GM21576 (cell line): ENCODE results near the gene STT3B.

Experiments
- ATAC-seq: cut with Tn5 transposase; IDR thresholded peaks from one replicate; pipeline ENCODE4 v1.9.1; 2021; ENCODE audit warnings: mild to moderate bottlenecking, moderate library complexity; ENCODE audit not compliant: unreplicated experiment

Gene STT3B

DNA sequence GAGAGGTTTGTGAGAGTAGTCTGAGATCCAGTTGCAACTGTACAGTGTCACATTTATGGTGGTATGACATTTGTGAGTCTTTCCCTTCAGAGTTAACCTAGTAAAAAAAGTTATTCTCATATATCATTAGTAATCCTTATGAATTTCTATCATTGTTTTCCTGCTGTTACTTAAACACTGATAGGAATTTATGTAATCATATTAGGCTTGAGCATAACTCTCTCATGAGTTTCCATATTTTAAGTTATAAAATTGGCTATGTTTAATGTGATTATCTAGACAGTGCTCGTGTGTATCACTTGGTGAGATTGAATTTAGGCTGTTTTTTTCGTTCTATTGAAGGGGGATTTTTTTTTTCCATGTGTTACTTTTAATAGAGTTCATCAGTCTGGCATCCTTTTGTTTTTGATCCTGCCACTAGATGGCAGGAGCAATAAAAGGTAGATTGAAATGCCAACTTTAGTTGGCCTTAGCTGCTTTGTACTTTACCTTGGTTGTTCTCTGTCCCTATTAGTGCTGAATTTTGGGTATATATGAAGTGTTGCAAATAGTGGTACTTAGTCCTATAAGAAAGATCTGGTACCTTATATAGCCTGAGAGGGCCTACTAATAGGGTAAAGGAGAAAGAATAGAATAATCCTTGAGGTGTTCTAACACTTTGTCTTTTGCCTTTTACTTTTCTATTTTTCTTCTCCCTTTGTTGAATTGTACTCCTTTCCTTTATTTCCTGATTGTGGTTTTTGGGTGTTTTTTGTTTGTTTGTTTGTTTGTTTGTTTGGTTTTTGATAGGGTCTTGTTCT lies 17.9 kb downstream of the STT3B start:
- no peak for ATAC-seq

DNA sequence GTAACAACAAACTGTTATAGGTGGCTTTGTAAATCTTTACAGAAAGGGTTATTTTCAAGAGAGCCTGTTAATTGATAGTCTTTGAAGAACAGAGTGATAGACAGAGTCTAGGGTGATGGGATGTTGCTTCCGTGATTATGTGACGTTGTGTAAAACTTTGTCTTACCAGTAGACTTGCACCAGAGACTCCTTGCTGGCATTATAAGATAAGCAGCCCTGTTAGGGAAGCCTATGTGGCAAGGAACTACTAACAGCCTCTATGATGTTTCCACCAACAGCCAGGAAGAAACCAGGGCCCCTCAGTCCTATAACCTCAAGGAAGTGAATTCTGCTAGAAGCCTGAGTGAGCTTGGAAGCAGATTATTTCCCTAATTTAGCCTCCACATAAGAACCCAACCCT lies 18.9 kb downstream of the STT3B start:
- no peak for ATAC-seq

GRCh38 chr3:31552103-31552502 lies 19.4 kb downstream of the STT3B start:
- no peak for ATAC-seq

- ATAC-seq = no peak
Observed at GRCh38 chr3:31553258-31553657, 20.5 kb downstream of the STT3B start.

GRCh38 chr3:31555204-31555603 lies 22.5 kb downstream of the STT3B start:
- no peak for ATAC-seq

GRCh38 chr3:31559872-31560534 lies 27.3 kb downstream of the STT3B start:
- ATAC-seq = no peak

DNA sequence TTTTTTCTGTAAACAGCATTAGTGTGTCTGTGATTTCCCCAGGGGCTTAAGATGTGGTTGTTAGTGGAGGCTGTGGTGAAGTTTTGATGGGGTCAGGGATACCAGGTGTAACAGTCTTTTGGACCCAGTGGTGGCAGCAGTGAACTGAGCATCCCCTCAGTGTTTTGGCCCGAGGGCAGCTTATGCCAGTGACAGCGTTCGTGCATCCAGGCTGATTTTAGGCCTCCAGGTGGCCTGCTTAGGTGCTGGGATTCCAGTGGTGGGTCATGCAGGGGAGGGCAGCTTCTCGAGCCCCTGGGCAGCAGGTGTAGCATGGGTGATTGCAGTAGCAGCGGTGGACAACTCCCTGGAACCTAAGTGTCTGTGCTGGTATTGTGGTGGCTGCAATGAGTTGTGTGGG lies 29.2 kb downstream of the STT3B start:
- ATAC-seq = no peak

DNA sequence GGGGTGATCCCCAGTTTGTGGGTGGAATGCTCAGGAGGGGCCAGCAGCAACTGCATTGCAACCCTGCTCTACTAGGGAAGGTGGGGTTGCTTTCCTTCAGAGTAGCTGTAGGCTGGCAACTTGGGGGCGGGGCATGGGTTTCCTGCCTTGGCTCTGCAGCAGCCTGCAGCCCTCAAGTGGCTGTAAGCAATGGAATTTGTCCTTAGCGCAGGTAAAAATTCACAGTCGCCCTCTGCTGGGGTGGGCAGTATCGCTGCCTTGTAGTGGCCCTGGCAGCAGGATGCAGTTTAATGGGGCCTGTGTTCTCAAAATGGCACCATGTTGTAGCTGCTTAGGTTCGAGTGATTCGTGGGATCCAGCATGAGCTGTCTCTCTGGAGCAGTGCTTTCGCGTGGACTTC lies 29.8 kb downstream of the STT3B start:
- no peak for ATAC-seq

- no peak for ATAC-seq
Observed at GRCh38 chr3:31565288-31565687, 32.6 kb downstream of the STT3B start.

- no peak for ATAC-seq
Observed at GRCh38 chr3:31567036-31567435, 34.3 kb downstream of the STT3B start.

DNA sequence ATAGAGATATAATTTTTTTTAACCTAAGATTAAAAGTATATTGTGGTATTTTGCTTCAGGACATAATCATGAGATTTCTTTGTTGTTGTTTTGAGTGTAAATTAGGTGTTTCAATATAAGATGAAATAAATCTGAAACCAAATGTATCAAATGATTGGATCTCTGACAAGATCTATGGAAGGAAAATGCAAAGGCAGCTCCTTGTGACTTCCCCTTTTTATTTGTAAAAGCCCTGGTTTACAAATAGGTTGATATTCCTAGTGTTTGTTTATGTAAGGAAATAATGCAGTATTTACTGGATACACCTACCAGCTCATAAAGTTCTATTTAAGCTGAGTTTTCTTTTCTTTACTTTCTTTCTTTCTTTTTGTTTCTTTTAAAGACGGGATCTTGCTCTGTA lies 35.9 kb downstream of the STT3B start:
- ATAC-seq = no peak

DNA sequence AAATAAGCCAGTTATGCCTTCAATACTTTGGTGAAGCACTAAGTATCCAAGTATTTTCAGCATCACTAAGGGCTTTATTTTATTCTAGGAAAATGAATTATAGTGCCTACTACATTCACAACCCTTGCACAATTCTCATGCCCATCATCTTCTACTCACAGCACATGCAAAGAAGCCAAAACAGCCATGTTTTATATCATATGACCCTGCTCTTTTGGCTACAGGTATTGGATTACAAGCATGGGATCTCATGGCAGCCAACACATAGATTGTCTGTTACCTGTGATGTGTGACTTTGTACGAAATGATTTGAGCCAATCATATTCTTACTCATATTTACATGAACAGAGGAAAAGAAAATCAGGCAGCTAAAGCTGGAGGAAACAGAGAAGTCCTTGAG lies 38.6 kb downstream of the STT3B start:
- no peak for ATAC-seq

DNA sequence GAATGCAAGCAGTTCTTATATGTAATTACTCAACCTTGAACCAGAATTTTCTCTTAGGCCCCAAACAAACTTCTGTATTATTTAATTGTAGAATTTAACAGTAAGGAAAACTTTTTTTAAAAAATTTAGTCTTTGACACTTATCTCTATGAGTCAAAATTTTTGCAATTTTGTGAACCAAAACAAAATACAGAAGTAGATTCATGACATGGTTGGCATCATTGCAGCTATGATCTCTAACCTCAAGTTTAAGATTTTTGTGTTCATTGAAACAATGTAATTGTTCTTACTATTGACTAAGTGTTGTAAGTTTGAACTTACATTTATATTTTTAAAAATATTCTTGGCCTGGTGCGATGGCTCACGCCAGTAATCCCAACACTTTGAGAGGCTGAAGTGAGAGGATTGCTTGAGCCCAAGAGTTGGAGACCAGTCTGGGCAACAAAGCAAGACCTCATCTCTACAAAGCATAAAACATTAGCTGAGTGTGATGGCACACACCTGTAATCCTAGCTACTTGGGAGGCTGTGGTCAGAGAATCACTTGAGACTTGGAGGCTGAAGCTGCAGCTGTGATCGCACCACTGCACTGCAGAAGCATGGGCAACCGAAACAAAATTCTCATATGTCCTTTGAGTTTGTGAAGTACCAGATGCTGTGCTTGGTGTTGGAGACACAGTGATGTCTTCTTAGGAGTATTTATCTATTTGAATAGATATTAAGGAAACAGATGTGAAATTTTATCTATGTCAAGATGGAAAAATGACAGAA lies 39.7 kb downstream of the STT3B start:
- ATAC-seq = no peak

GRCh38 chr3:31573036-31573779 lies 40.5 kb downstream of the STT3B start:
- no peak for ATAC-seq

DNA sequence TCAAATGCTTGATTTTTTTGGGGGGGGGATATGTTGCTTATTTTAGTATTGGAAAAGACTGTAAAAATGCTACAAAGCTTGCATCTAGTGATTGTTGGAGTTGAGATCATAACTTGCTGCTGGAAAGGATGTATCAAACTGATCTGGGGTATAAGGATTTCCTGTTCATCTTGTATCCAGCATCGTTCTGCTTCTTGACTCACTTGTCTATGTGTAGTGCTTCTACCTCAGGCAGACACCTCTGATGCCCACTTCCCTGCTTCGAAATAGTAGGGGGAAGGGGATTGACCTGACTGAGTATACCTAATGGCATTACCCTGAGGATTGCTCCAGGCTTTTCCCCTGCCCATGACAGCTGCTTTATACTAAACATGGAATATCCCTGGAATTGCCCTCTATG lies 42.7 kb downstream of the STT3B start:
- no peak for ATAC-seq

GRCh38 chr3:31576521-31576920 lies 43.8 kb downstream of the STT3B start:
- ATAC-seq = no peak

DNA sequence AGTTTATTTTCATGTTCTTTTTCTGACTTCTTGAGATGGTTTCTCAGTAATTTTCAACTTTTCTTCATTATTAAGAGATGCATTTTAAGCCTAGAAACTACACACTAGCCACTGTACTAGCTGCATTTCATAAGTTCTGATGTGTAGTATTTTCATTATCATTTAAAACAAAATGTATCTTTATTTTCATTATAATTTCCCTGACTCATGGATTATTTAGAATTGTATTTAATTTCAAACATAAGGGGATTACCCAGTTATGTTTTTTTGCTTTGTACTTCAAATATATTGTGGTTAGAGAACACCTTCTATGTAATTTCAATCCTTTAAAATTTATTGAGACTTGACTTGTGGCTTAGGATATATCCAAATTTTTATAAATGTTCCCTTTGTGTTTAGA lies 44.5 kb downstream of the STT3B start:
- ATAC-seq = no peak

GRCh38 chr3:31579828-31580227 lies 47.1 kb downstream of the STT3B start:
- no peak for ATAC-seq

DNA sequence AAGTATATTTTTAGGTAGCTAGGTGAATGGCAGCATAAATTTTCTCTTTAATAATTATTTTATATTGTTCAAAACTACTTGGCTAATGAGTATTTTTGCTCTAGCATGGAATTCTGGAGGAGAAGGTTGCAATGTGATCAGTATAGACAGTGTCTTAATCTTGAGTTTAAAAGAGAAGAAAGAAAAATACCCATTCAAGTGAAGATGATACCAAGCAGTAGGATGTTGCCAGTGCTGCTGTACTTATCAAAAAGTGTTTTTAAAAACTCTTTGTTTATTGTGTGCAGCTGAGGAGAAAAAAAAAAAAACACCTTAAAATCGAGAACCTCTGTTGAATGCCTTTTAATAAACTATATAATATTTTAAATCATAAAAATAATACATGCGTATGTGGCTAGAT lies 47.9 kb downstream of the STT3B start:
- no peak for ATAC-seq

DNA sequence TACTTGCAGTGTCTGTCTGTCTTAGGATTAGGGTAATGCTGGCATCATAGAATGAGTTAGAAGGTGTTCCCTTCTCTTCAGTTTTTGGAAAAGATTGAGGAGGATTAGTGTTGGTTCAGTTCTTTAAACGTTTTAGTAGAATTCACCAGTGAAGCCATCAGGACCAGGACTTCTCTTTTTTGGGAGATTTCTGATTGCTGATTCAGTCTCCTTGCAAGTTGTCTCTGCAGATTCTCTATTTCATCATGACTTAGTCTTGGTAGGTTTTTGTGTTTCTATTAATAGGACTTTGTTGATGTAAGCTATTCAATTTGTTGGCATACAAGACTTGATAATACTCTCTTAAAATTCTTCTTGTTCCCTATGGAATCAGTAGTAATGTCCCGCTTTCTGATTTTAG lies 48.9 kb downstream of the STT3B start:
- ATAC-seq = no peak

- ATAC-seq = no peak
Observed at GRCh38 chr3:31589228-31589627, 56.5 kb downstream of the STT3B start.
